Measurements from ENCODE around the gene SYNM.
"Not testable (repeated sequence)": the region's sequence is repeated elsewhere in the genome, so short reads cannot be mapped to it uniquely, and the experiment has no call there.

GRCh38 chr15:99111641-99112040 lies 6.8 kb downstream of the SYNM start:
- TF ChIP-seq EZH2 (IDR thresholded peaks at IDR 0.05; ENCODE audit: borderline replicate concordance, low read depth, low read length, poor library complexity, severe bottlenecking); CTCF (conservative IDR thresholded peaks at IDR 0.05; ENCODE audit: low read depth, low read length): not testable (repeated sequence)

All from A673 (cell line).